Right ventricle myocardium inferior (tissue), 1 donor: ENCODE data around the gene DAB1. TPM values are rescaled to one million over a fixed set of nuclear protein-coding genes. Genes with fewer than 3 reads are reported as not detected.
A peak's percentile ranks its signal among the peaks of the same experiment; 100 is the strongest.

ENCODE experiments used
- ATAC-seq: fragments of 200-7000 bp; cut with Tn5 transposase; one replicate; pipeline ENCODE4 v1.9.1; 2020; ENCODE audit warnings: mild to moderate bottlenecking, moderate library complexity
- DNase-seq: peaks from one replicate; pipeline ENCODE4 v3.0.0; 2021; ENCODE audit errors: missing footprints
- intact Hi-C: fragments of 100-400 bp; cut with DNase I; formaldehyde crosslinking; loops from one replicate; pipeline ENCODE4 v1.11.0; 2022
- total RNA-seq: library from RNA; stranded (reverse); fragmentation: NEBNext Ultra II Directional; extraction: Animal tissue kit (Norgen Biotek cat#: 25700); gene quantifications from one replicate; pipeline ENCODE4 v1.2.1, GENCODE V29; 2021
- donor health status: DM: no; HTN: yes; CAD: no; lungs with severe emphysema.

The DAB1 gene
- total RNA-seq, 1 donor from 2014 or later: 9.0 TPM

DNA sequence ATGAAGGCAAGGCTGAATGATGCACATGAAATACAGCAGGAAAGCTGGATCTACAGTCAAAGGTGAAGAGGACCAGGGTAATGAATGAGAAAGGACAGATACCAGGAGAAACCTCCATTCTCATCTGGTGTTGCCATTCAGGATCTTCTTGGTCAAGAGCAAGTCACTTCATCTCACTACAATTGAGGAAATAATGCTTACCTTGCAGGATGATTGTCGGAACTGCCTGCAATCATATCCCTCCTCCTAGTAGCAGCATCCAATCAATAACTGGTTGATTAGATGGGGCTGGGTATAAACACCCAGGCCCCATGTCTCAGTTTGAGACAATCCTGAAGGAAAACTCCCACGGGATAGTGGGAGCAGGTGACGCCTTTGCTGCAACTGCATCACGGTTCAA lies 263.3 kb downstream of the DAB1 start:
- no peak for ATAC-seq
- intact Hi-C loops: no loop called here
- no peak for DNase-seq

DNA sequence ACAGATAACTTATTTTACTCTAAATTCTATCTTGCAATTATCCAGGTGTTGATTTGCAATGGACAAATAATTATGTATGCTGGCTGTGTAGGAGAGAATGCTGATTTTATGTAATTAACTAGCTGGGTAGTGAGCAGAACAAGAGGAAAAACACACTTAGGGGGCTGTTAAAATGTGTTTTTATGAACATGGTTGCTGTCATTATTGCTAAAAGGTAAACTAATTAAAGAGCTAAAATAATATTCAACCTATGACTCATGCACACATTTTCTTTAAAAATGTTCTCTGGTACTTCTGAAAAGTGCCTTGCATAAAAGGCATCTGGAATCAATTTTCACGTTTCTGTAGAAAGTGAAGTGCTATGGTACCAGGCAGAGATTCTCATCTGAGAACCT lies 265.3 kb downstream of the DAB1 start:
- DNase-seq: no peak
- intact Hi-C loops: no loop called here

GRCh38 chr1:57157818-57158603 lies 265.8 kb downstream of the DAB1 start:
- DNase-seq: no peak
- intact Hi-C loops: no loop called here
- no peak for ATAC-seq

More for the DNA sequence above, 265.3 kb downstream of the DAB1 start:
- ATAC-seq: no peak

DNA sequence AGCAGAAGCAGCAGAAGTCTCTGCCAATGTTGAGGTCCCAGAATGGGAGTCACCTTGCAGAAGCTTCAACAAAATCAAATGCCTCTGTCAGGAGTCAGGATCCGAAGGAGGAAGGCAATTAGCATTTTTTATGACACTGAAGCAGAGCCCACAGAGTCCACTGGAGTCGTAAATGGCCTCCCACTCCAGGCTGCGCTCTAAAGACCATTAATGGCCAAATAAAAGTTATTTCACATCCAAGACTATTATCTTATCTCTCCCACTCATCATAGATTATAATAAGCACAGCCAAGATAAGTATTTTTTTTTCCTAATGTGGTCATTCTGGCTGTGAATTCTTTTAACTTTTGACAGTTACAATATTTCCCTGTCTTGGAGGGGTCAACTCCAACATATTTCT lies 267.0 kb downstream of the DAB1 start:
- intact Hi-C loops: no loop called here
- no peak for ATAC-seq
- DNase-seq: no peak

DNA sequence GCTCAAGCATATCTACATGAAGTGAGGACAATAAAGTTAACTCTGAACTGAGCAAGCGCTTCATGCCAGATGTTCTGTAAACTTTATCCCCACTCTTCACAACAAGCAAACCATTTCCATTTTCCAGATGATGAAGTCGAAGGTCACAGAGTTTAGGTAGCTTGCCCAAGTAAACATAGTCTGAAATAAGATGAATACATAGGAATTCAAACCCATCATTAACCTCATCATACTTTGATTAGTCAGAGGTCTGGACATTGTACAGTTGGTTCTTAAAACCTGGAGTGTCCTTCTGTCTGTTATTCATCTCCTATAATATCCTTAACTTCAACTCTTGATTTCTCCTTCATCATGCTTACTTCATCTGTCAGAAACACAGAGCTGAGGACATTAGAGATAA lies 277.8 kb downstream of the DAB1 start:
- ATAC-seq (no peak), DNase-seq (no peak)
- intact Hi-C loops: no loop called here

- intact Hi-C loops: no loop called here
- DNase-seq (no peak), ATAC-seq (no peak)
These were observed 280.9 kb downstream of the DAB1 start for GRCh38 chr1:57142999-57143398.

- intact Hi-C loops: no loop called here
- DNase-seq (no peak), ATAC-seq (no peak)
These were observed 281.7 kb downstream of the DAB1 start for GRCh38 chr1:57142169-57142568.

DNA sequence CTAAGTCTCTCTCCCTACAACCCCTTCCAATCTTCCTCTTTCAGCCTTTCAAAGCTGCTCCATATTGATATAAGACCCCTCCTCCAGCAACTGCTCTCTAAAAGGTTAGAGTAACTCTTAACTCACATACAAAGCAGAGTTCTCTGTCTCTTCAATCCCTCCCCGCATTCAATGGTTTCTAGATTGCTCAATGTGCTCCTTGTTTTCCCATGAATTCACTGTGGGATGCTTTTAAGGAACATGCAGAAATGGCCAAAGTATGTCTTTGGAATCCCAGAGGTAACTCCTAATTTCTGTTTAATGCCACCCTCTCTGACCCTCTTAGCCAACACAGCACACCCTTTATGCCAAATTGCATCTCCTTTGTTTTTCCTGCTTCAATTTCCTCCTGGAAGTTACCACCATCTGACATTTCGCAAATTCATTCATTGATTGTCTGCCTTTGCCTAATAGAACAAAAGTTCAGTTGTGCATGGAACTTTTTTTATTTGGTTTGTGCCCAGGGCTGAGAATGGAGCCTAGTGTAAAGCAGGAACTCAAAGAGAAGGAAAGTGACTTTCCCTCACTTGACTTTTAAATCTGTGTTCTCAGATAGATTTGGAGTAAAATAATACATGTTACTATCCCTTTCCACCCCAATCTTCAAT lies 285.3 kb downstream of the DAB1 start:
- DNase-seq: no peak
- intact Hi-C loops: no loop called here
- no peak for ATAC-seq

- intact Hi-C loops: no loop called here
- ATAC-seq: no peak
- no peak for DNase-seq
These were observed 285.9 kb downstream of the DAB1 start for GRCh38 chr1:57137980-57138379.

DNA sequence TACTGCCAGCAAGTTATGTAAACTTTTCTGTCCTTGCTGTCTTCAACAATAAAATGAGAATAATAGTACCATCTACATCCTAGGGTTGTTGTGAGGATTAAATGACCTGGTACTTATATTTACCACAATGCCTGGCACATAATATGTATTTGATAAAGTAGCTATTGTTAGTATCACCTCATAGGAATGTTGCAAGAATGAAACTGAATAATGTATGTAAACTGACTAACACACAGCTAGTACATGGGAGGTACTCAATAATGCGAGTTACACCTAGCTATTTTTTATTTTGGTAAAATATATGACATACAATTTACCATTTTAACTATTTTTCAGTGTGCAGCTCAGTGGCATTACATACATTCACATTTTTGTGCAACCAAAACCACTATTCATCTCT lies 289.1 kb downstream of the DAB1 start:
- ATAC-seq: no peak
- intact Hi-C loops: no loop called here
- no peak for DNase-seq

DNA sequence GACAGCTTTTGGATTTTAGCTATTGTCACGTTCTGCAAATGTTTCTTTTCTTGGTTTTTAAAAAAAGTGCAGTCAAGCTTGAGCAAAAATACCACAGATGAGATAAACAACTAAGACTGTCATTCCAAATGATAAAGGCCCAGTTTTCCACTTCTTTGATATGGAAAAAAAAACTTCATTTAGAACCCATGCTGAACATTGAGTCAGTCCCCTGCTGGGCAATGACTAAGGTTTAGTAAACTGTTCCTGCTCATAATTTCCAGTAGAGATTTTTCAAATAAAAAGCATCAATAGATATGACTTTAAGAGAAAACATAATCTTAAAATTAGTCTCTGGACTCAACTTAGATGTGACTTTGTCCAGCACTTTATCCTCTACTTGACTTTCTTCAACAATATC lies 290.2 kb downstream of the DAB1 start:
- intact Hi-C loops: no loop called here
- ATAC-seq (no peak), DNase-seq (no peak)

- no peak for DNase-seq
- no peak for ATAC-seq
- intact Hi-C loops: no loop called here
These were observed 290.8 kb downstream of the DAB1 start for GRCh38 chr1:57132993-57133622.

GRCh38 chr1:57131701-57132394 lies 292.0 kb downstream of the DAB1 start:
- ATAC-seq: peak; percentile 82
- intact Hi-C loops: no loop called here
- DNase-seq: no peak

GRCh38 chr1:57131257-57131656 lies 292.6 kb downstream of the DAB1 start:
- DNase-seq (no peak), ATAC-seq (peak; percentile 68)
- intact Hi-C loops: no loop called here

DNA sequence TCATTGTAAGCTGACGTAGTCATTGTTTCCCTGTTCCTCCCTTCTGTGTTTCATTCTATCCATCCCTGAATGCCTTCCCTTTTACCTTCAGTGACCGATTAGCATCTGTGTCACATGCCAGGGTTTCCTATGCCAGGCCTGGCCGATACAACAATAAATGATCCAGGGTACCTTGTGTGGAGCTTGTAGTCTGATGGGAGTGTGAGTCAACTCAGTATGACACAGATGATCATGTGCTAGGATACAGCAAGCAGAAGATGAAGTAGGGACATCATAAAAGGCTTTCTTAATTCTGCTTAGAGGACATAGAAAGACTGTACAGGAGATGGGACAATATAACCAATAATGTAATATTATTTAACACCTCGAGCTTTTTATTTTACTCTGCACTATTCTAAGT lies 294.0 kb downstream of the DAB1 start:
- intact Hi-C loops: no loop called here
- ATAC-seq: no peak
- no peak for DNase-seq

DNA sequence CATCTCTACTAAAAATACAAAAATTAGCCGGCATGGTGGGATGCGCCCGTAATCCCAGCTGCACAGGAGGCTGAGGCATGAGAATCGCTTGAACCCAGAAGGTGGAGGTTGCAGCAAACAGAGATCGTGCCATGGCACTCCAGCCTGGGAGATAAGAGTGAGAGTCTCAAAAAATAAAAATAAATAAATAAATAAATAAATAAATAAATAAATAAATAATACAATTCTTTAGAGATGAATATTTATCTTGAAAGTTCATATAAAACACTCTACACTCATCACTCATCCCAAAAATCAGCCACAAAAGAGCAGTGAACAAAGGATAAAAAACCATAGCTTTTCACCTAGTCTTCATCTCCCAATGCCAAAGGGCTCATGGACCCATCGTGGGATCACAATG lies 295.9 kb downstream of the DAB1 start:
- ATAC-seq (no peak), DNase-seq (no peak)
- intact Hi-C loops: no loop called here

GRCh38 chr1:57124768-57125446 lies 299.0 kb downstream of the DAB1 start:
- intact Hi-C loops: no loop called here
- ATAC-seq (no peak), DNase-seq (no peak)

GRCh38 chr1:57124170-57124569 lies 299.7 kb downstream of the DAB1 start:
- intact Hi-C loops: no loop called here
- no peak for DNase-seq

DNA sequence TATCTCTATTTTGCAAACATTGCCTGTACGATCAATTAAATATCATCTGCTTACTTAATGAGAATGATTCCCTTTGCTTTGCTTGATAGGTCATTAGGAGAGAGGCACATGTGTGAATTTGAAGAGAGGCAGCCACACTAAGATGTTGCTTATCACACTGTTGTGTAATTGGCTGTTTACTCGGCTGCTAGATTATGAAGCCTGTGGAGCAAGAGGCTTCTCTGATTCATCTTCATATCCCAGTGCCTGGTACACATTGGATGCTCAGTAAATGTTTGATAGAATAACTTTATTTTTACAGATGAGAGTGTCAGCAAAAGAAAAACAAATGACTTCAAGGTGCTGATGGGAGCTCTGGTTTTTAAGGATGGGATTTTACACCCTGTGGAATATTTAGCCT lies 301.8 kb downstream of the DAB1 start:
- intact Hi-C loops: no loop called here
- DNase-seq: no peak
- ATAC-seq: no peak

More at GRCh38 chr1:57124170-57124569, 299.7 kb downstream of the DAB1 start:
- no peak for ATAC-seq
